ENCODE data around the gene AGAP3.

The AGAP3 gene

GRCh38 chr7:151172273-151173141, 86.2 kb downstream of the AGAP3 start:
- no peak overlapping the region for H3K4me3 ChIP-seq
- no peak overlapping the region for H3K27ac ChIP-seq

GRCh38 chr7:151173386-151174245, 87.3 kb downstream of the AGAP3 start:
- Histone ChIP-seq H3K4me3 (no peak overlapping the region), H3K27ac (no peak overlapping the region)

- no peak overlapping the region for H3K27ac ChIP-seq
- no peak overlapping the region for H3K4me3 ChIP-seq
These were observed 88.2 kb downstream of the AGAP3 start for GRCh38 chr7:151174246-151175046.

GRCh38 chr7:151175047-151175792, 88.9 kb downstream of the AGAP3 start:
- no peak overlapping the region for H3K27ac ChIP-seq
- H3K4me3 ChIP-seq = no peak overlapping the region

- H3K27ac ChIP-seq = no peak overlapping the region
- peak overlapping the region in 1 of 7 experiments; percentile 3 for H3K4me3 ChIP-seq
These were observed 89.6 kb downstream of the AGAP3 start for GRCh38 chr7:151175793-151176311.

- H3K27ac ChIP-seq = no peak overlapping the region
- no peak overlapping the region for H3K4me3 ChIP-seq
These were observed 90.1 kb downstream of the AGAP3 start for GRCh38 chr7:151176401-151176800.

GRCh38 chr7:151177310-151177709, 91.0 kb downstream of the AGAP3 start:
- Histone ChIP-seq H3K27ac (no peak overlapping the region), H3K4me3 (no peak overlapping the region)

- H3K4me3 ChIP-seq = no peak overlapping the region
- H3K27ac ChIP-seq = no peak overlapping the region
These were observed 92.0 kb downstream of the AGAP3 start for GRCh38 chr7:151178236-151178635.

- H3K27ac ChIP-seq = no peak overlapping the region
These were observed 92.6 kb downstream of the AGAP3 start for GRCh38 chr7:151178831-151179230.

GRCh38 chr7:151179287-151179860, 93.1 kb downstream of the AGAP3 start:
- H3K4me3 ChIP-seq = no peak overlapping the region
- H3K27ac ChIP-seq = no peak overlapping the region

More at GRCh38 chr7:151178831-151179230, 92.6 kb downstream of the AGAP3 start:
- no peak overlapping the region for H3K4me3 ChIP-seq

- Histone ChIP-seq H3K27ac (no peak overlapping the region), H3K4me3 (no peak overlapping the region)
These were observed 93.7 kb downstream of the AGAP3 start for GRCh38 chr7:151179946-151180345.

- Histone ChIP-seq H3K27ac (no peak overlapping the region), H3K4me3 (no peak overlapping the region)
These were observed 94.7 kb downstream of the AGAP3 start for GRCh38 chr7:151181011-151181431.

- no peak overlapping the region for H3K4me3 ChIP-seq
- no peak overlapping the region for H3K27ac ChIP-seq
These were observed 99.7 kb downstream of the AGAP3 start for GRCh38 chr7:151185762-151186639.

- Histone ChIP-seq H3K4me3 (no peak within 1 kb of the TSS), H3K27ac (no peak within 1 kb of the TSS)
These were observed 100.5 kb downstream of the AGAP3 start, which contains the start of gene ASB10 for GRCh38 chr7:151186640-151187408. Gene ASB10, minus strand, starts transcription at chr7:151187250. Its CDS starts 120 bp downstream, at chr7:151187130.

- Histone ChIP-seq H3K4me3 (no peak overlapping the region), H3K27ac (no peak overlapping the region)
These were observed 101.4 kb downstream of the AGAP3 start for GRCh38 chr7:151187409-151188251.

- Histone ChIP-seq H3K4me3 (no peak overlapping the region), H3K27ac (no peak overlapping the region)
These were observed 101.9 kb downstream of the AGAP3 start for GRCh38 chr7:151188252-151188542.
